Activated naive CD4-positive, alpha-beta T cell (primary cell): ENCODE measurements around the gene PMEPA1.

Experiments
- DNase-seq, 4 experiments: peaks; one replicate each; lab custom pipeline; 2025; lab: John Stamatoyannopoulos, UW

PMEPA1 gene

GRCh38 chr20:57736738-57737347 lies 27.0 kb upstream of the PMEPA1 start:
- DNase-seq, result no peak

GRCh38 chr20:57735831-57736737 lies 26.3 kb upstream of the PMEPA1 start:
- DNase-seq, result no peak

GRCh38 chr20:57734754-57735153 lies 24.9 kb upstream of the PMEPA1 start:
- no peak for DNase-seq

DNA sequence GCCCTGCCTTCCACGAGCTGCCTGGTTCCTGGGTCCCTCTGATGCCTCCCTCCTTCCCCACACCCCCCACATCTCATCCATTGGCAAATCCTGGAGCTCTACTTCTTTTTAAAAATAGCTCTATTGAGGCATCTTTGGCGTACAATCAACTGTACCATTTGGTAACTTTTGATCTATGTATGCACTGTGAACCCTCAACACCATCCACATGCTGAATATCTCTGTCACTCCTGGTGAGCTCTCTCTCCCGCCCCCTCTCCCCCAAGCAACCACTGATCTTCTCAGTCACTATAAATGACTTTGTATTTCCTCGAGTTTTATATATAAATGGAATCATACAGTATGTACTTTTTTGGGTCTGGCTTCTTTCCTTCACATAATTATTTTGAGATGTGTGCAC lies 22.4 kb upstream of the PMEPA1 start:
- DNase-seq, result no peak

DNA sequence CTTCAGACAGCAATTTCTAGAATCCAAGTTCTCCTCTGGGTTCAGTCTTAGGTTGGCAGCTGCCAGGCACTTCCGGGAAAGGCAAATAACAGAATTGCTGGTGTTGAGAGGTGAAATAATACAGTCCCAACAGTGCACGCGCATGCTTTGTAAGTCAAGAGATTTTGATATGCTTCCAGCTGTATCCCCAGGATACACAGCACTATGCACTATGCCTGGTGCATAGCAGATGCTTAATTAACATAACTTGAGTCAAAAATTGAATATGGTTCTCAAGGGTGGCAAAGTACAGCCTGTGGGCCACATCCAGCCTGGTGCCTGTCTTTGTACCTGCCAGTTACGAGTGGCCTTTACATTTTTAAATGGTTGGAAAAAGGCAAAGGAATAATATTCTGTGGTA lies 18.9 kb upstream of the PMEPA1 start:
- no peak for DNase-seq

GRCh38 chr20:57727863-57728262 lies 18.0 kb upstream of the PMEPA1 start:
- no peak for DNase-seq

GRCh38 chr20:57725636-57726035 lies 15.8 kb upstream of the PMEPA1 start:
- no peak for DNase-seq

GRCh38 chr20:57724610-57725405 lies 15.0 kb upstream of the PMEPA1 start:
- DNase-seq, result no peak

DNA sequence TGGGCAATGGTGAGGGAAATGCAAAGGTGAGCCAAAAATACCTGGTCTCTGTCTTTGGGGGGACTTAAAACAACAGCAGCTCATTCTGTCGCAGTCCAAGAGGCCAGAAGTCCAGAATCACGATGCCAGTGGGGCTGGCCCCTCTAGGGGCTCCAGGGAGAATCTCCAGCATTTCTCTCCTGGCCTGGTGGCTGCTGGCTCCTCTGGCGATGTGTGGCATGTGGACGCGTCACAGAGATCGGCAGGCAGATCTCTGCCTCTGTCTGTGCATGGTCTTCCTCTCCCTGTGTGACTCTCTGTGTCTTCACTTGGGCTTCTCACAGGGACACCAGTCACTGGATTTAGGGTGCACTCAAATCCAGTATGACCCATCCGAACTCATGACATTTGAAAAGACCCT lies 14.0 kb upstream of the PMEPA1 start:
- DNase-seq, result no peak

DNA sequence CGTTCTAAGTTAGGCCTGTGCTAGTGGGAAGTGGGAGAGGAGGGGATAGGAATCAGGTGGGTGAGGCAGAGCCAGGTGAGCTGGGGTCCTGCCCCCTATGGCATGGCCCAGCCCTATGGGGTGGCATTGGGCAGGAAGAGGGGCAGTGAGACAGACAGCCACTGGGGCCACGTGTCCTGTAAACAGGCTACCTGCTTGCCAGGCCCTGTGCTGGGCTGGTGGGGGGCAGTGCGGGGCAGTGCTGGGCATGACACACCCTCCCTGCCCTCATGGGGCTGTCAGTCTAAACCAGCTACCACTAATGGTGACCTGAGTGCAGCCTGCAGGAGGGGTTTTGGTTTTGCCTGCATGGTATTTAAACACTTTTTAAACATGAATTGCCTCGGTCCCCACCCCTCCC lies 10.1 kb upstream of the PMEPA1 start:
- no peak for DNase-seq

DNA sequence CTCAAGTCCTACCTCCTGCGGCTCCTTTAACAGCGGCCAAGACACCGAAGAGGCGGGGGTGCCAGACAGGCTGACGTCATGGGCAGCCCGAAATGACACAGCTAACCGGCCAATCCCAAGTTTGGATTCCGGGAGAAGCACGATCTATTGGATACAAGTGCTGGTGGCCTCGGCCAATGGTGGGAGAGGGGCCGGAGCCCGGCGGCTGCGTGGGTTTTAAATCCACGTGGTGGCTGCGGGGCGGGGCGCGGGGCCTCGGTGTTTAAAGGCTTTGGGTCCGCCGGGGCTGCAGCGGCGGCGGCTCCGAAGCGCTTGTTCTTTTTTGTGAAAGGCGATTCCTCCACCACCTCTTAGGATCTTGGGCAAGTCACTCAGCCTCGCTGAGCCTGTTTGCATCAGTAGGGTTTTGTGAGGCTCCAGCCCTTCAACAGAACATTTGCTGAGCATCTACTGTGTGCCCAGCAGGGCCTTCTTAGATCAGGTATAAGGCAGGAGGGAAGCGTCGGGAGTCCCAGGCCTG lies 8.7 kb upstream of the PMEPA1 start:
- DNase-seq, result peak; percentile 82 to 86 (median 83)

GRCh38 chr20:57717797-57718196 lies 8.0 kb upstream of the PMEPA1 start:
- no peak for DNase-seq

DNA sequence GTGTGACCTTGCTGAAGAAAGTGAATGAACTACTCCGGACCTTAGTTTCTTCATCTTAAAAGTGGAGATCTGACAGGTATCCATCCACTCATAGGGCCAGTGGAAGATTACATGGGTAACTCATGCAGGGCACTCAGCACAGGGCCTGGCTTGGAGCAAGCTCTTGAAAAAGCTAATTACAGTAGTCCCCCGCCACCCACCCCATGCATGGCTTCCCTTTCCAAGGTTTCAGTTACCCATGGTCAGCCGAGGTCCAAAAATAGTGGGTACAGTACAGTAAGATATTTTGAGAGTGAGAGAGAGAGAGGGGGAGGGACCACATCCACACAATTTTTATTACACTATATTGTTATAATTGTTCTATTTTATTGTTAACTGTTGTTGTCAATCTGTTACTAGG lies 7.1 kb upstream of the PMEPA1 start:
- DNase-seq, result no peak

DNA sequence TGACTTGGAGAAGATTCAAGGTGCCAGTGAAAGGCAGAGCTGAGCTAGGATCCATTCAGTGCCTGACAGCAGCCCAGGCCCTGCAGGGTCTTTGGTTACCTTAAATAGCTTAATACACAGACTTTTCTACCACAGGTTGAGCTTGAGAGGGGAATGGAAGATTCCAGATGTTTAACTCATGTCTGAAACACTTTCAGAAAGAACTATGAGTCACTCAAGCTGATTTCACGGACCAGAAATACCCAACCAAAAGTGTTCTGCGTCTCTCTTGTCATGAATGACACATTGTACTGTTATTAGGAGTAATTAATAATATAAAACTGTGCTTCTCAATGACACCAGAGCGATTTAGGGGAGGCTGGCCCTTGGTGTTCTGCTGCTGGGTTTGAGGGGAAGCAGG lies 6.4 kb upstream of the PMEPA1 start:
- no peak for DNase-seq

DNA sequence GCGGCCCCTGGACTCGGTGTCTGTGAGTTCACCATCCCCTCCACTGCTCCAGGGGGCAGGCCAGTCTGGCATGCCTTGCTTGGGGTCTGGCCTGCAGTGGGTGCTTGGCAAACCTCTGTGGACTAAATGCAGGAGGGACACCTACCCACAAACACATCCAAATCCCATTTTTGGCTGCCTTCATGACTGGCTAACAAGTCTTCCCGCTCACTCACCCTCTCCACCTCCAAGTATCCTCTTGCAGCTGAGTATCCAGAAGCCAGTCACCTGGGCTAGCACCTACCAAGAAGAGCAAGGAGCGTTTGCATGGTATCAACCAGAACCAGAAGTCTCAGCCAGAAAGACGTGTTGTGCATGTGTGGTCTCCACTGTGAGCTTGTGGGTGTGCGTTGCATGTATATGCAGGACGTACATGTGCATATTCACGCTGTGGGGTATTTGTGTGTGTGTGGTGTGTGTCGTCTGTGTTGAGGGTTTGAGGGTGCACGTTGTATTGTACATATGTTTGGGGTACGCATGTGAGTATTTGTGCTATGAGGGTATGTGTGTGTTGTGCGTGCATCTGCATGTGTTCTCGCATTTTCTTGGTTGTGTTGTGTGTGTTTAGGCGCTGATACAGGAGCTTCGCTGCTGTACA lies 5.6 kb upstream of the PMEPA1 start:
- DNase-seq, result no peak

DNA sequence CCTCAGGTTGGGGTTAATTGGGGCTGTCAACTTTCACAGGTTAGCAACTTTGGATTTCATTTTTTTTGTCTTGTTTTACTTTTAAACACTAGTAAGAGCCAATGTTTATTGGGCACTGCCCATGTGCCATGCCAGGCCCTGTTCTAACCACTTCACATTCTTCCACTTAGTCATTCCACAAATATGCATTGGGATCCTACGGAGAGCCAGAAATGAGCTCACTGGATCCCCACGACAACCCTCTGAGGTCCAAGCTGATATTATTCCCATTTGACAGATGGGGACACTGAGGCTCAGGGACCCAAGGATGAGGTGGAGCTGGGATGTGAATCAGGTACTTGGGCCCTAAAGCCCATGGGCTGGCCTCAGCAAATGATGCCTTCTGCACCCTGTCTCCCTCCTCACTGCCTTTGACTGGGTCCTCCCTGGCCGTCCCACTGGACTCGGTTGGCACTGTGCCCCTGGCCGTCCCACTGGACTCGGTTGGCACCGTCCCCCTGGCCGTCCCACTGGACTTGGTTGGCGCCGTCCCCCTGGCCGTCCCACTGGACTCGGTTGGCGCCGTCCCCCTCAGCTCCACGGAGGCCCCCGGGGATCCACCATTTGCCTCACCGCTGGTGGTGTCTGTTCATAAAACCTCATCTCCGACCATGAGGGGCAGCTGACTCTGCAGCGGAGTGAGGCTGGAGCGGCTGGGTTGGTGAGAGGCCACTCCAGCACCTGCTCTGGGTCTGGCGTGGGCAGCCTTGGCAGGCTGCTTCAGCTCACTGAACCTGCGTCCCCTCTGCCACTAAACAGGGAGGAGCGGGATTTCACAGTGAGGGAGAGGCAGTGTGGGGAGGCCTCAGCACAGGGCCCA lies 4.8 kb upstream of the PMEPA1 start:
- no peak for DNase-seq

DNA sequence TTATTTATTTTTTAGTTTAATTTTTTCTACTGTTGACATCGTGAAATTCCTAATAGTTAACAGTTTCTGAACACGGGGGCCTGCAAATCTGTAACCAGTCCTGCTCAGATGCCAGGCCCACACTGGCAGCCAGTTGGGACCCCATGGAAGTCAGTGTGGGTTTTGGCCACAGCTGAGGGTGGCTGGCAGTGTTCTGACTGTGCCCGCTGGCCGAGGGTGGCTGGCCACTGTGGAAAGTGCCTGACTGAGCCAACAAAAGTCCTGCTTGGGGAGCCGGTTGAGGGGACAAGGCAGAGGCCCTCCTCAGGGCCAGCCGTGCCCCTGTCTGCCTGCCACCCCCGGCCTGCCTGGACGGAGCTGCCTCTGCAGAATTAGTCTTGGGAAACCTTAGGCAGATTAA lies 4.1 kb upstream of the PMEPA1 start:
- DNase-seq, result no peak

DNA sequence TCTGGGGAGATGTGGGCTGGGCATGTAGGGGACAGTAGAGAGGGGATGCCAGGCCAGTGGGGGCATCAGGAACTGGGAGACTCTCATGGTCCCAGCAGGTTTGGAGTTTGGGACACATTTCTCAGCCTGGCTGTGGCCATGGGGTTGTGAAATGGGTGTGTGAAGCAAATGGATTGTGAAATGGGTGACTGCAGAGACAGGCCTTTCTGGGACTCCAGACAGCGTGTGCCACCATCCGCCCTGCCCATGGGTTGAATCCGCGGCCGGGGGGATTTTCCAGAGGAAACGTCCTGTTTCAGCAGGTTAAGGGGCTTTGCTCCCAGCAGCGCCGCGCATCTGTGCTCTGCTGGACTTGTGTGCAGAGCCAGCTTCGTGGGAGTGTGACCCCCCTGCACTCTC lies 3.7 kb upstream of the PMEPA1 start:
- DNase-seq, result no peak

- no peak for DNase-seq
Measured at GRCh38 chr20:57712851-57713504, 3.2 kb upstream of the PMEPA1 start.

GRCh38 chr20:57712341-57712740 lies 2.5 kb upstream of the PMEPA1 start:
- no peak for DNase-seq

- no peak for DNase-seq
Measured at GRCh38 chr20:57711826-57712225, 2.0 kb upstream of the PMEPA1 start.
